ENCODE measurements around the gene GNAI1.
A peak's percentile ranks its signal among the peaks of the same experiment; 100 is the strongest.

GNAI1 gene

DNA sequence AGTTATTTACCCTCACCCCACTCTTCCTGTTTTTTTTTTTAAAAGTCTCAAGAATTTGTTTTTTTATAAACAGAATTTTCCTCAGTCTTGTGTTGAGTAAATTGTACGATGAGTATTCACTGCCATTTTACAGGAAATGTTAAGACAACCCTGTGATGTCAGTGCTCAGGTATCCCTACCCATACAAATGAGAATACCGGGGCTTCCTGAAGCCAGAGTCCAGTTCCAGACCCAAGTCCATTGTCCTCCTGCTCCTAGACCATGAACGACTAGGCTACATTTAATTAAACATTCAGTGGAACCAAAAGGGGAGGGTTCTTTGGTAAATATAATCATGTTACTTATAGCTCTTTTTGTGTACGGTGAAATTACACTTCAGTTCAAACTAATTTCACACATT, 79.2 kb downstream of the GNAI1 start:
- DNase-seq (ENCODE audit: low spot score): no peak

DNA sequence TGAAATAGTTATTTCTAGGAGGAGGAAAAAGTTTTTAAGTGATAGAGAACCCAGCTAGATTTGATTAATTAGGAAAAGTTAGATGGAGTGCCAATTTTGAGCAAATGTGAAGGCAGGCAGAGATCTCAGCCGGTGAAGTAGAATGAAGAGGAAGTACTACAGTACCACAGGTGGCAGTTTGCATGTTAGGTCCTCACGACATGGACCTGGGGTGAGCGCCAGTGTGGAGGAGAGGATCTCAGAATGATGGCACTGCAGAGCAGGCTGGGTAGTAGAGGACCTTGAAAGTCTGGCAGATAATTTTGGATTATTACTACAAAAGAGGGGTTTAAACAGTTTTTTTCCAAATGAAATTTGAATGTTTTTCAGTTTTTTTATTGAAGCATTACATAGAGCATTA, 81.1 kb downstream of the GNAI1 start:
- DNase-seq (ENCODE audit: low spot score): no peak

DNA sequence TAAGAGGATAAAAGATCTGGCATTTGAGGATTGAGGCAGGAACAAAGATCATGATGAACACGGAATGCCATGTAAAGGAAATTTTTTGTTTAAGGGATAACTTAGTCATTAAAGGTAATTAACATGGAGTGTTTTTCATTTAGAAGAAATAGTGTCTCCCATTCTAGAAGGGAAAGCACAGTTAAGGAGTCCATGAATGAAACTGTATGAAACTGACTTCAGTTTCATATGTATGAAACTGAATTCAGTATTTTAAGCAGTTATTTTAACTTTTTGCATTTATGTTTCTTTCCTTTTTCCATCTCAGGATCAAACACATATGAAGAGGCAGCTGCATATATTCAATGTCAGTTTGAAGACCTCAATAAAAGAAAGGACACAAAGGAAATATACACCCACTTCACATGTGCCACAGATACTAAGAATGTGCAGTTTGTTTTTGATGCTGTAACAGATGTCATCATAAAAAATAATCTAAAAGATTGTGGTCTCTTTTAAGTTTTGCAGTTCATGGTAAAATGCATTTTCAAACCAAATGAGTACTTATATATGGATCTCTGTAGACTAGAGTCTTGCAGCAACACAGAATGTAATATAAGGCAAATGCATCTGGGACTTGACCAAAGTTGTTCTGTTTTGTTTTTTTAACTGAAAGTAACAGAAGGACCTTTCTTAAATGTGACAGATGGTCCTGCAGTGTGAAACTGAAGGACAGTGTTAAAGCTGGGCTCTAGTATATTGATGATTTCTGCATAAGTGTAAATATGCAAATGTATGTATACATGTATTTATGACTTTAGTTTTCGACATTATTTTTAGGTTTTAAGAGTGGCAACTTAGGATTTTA, 82.6 kb downstream of the GNAI1 start:
- no peak for DNase-seq (ENCODE audit: low spot score)

DNA sequence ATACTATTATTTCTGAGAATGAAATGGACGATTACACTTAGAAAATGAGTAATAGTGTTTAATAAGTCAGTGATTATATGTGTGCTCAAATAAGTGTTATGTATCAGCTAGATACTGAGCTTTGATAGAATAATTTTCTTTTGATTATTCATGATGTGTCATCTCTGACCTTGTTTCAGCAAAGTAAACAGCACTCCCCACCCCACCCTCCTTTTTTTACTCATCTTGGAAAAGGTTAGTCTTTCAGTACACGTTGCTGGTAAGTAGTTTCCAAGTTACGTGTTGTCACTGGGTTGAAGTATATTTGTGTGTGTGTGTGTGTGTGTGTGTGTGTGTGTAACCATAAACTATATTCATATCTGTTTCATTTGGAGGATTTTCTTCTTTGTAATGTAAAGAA, 84.1 kb downstream of the GNAI1 start:
- peak; percentile 32 for DNase-seq (ENCODE audit: low spot score)

DNA sequence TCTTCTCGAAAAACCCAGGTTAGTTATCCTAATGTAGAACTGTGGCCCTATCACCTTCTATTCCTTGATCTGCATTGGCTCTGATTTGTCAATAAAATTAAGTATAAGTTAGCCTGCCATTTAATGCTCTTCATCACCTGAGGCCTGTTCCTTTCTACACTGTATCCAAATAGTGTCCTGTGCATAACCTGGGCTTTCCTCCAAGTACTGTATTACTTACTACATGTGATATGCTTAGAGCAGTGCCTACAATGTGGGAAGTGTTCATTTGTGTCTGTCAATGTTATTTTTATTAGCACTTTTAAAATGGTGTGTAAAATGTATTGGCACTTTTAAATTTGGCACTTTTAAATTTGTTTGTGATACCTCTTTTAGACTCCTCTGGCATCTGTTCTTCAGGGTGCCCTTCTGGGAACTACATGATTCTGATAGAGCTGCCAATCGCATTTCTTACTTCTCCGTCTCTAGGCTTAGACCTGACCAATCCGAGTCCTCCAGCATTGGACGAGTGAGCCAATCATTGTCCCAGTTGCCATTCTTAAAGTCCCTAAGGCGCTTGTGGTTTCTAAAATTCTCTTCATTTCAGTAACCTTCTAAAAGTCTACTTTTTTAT, 85.5 kb downstream of the GNAI1 start:
- no peak for DNase-seq (ENCODE audit: low spot score)

DNA sequence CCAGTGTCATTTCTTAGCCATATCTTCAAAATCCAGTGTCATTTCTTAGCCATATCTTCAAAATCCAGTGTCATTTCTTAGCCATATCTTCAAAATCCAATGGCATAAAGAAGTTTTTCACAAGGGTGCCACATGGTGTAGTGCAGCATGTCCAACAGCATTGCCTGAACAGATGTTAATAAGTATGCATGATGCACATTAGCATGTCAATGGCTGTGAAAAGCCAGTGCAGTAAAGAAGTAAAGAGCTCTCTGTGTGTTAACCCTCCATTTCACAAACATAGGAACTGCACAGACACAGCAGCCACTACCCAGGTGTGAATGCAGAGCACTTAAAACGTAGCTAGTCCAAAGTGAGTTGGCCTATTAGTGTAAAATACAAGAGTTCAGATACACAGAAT, 89.8 kb downstream of the GNAI1 start:
- DNase-seq (ENCODE audit: low spot score): no peak

DNA sequence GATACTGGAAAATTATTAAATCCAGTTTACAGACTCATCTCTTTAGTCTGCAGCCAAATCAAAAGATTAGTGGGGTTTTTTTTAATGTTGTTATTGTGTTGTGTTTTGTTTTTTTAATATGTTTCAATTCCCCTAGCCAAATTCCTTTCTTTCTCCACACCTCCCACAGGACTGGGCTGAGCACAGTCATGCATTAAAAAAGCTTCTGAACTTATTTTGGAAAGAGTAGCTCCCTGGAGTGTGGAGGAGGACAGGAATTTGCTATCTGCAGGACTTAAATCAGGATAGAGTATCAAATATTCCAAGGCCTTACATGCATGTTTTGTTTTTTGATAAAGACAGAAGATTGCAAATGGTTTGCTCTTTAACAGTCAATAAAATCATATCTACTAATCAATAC, 90.7 kb downstream of the GNAI1 start:
- no peak for DNase-seq (ENCODE audit: low spot score)

DNA sequence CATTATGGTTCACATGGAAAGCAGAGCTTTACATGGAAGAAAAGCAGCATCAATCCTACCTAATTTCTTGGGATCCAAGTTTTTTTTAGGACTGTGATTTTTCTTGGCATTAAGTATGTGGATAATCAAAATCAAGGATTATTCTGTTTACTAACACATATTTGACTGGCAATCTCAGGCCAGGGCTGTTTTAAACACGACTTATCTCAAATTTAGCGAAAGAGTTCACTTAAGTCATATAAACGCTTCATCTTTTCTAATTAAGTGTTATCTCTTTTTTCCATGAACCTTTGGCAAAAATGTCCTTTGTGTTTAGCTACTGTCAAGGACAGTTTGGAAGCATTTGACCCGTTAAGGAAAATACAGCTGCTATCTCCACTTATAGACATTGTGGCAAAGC, 92.0 kb downstream of the GNAI1 start:
- no peak for DNase-seq (ENCODE audit: low spot score)

DNA sequence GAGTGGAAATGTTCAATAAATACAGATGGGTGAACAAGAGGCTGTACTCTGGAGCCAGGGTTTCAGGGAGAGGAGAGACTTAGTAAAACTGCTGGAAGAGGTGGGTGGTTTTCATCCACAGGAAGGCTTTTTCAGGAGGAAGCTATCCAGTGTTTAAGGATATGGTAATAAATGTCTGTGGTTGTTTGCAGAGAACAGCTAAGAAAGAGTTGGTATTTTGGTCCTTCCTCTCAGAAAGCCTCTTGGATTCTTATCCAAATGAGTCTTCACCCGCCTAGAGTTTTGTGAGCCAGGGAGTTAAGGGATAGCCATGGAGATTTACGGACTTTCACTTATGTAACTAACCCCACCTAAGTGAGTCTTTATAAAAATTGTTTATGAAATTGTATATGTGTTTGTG, 95.7 kb downstream of the GNAI1 start:
- DNase-seq (ENCODE audit: low spot score): no peak

DNA sequence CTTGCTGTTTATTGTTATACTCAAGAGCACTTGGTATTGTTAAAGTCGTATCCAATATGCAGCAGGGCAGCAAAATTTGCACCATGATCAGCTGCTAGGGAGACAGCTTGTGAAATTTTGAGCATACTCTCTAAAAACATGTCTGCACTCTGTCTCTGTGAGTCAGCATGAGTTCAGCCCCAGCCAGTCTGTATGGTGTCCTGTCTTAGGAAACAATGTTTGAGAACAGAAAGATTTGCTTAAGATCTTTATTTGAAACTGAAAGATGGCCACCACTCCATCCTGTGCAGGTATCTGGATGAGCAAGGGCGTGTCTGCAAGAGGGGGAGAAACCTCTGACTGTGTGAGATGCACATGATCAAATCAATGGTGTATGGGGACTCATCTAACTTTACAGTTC, 97.1 kb downstream of the GNAI1 start:
- DNase-seq (ENCODE audit: low spot score): no peak

DNA sequence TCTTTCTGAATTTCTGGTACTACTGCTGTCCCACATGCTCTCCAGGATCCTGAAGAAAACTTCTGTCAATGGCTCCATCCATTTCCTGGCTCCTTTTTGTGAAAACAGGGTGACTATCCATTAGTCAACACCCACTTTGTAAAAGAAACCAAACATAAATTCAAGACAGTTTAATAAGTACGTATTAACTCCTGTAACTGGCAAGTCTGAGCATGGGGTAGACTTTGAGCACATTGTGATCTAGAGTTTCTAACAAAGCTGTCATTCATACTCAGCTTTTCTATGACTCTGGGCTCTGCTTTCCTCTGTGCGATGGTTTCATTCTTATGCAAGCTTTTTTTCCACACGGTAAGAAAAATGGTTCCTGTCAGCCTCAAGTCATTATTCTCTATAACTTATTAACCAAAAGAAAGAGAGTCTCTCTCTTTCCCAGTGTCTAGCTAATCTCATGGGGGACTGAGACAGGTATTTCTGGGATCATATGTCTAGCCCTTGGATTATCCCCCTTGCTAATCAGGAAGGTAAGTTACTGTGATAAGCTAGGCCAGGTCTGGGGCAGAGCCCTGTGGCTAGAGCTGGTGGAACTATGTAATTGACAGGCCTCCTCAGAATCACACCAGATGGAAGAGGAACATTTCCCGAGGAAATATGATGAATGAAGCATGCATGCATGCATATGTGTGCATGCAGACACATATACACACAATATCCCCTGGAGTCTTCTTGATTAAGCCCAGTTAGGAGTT, 98.5 kb downstream of the GNAI1 start:
- no peak for DNase-seq (ENCODE audit: low spot score)

DNA sequence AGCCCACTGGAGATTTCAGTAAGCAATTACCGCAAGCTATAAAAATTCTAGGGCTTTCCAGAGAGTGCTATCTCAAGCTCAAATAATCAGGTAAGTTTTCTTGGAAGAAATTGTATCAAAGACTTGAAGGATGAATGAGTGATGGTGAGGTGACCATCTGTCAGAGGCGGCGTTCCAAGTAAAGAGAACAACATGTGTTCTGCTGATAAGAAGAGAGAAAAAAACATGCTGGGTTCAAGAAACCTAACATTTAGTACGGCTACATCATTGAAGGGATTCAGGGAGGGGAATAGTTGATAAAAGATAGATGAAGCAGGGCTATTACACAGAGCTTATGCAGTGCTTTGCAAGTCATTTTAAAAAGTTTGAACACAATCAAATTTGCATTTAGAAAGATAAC, 100.7 kb downstream of the GNAI1 start:
- DNase-seq (ENCODE audit: low spot score): no peak

DNA sequence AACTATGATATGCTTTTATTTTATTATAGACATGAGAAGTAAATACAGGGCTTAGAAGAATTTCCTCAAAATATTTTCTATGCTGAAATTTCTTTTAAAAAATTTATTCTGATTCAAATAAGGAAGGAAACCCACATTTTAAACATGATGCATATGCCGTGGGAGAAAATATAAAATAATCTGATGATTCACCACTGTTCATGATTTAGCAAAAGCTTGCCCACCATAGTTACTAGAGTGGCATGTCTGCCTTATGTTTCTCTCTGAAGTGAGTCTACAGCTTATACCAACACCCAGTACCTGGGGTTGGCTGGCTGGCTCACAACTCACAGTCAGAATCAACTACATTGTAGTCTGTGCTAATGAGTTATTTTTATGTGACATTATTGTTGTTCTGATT, 102.0 kb downstream of the GNAI1 start:
- no peak for DNase-seq (ENCODE audit: low spot score)

DNA sequence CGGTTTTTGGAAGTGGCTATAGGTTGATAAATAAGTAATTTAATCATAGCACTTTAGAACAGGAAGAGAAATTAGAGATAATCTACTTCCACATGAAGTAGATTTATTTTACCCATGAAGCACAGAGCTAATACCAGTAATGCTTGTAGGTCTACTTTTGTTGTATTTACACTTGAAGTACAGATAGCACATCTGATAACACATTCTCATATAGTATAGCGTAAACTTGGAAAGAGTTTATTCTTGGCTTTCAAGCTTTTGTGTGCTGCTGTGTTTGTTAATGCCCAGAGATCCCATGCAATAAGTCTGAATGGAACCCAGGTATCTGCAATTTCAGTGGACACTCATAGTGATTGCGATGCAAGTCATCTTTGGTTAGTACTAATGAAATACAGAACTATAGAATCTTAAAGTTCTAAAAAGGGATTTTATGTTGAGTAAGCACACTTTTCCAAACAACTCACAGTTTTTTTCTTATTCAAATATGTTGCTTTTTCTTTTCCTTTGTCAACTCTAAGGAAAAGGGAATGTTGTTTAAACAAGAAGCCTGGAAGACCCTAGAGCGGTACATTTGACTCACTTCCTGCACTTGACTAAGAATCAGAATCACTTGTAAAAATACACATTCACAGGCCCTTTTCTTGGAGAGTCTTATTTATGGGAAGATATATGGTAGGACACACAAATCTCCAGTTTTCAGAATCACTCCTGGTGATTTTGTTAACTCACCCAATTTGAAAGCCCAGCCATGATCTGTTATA, 105.8 kb downstream of the GNAI1 start:
- DNase-seq (ENCODE audit: low spot score): no peak

DNA sequence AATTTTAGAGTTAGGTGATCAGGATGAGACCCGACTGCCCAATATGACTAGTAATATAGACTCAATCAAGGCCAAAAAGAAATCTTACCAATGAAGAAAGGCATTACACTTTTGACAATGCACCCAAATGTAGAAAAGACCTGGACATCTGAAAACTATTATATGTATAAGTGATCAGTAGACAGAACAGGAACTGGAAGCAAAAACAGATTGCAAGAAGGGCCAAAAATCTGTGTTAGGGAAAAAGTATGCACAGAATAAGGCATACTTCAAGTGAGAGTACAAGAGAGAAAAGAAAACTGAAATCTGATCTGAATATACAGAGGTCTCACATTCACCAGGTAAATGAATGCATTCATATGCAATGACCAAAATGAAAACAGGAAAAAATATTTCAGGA, 107.0 kb downstream of the GNAI1 start:
- no peak for DNase-seq (ENCODE audit: low spot score)

DNA sequence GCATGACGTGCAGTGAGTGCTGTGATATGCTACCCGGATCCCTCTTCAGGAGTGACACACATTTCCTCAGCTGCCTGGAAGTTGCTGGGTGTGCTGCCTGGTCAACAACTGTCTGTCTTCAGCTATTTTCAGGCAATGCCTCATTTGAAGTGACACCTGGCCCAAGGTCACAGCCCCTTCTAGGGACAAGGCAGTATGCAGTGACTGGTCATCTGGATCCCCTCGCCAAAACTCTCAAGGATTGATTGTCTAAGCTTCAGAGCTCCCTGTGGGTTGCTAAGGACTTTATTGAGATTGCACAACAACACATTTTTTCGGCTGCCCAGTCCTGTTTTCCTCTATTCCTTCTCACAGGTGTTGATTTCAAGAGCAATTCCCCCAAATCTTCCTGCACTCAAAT, 108.8 kb downstream of the GNAI1 start:
- DNase-seq (ENCODE audit: low spot score): no peak

DNA sequence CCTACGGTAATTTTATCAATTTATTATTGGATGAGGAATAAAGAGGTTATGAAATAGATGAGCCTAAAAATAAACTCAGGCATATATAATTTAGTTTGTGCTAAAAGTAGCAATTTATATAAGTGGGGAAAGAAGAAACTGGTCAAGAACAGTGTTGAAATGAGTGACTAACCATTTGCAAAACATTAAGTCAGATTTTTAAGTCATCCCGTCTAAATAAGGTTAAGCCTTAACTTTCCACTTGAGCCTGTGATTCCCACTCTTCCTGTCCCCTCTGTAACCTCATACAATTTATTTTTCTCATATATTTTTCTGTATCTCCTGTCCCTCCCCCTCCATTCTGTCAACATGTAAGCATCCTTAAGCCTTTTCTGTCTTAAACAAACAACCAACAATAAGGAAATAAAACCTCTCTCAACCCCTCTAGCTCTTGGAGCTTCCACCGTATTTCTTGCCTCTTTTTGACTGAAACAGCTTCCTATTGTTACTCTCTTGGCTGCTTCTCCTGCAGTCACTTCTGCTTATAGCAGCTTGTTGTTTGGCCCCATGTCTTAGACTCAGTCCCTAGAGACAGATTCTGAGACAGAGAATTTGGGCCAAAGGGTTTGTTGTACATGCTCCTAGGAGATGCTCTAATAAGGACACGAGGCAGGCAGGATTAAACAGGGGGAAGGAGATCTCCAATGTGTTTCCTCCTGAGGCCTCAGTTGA, 109.7 kb downstream of the GNAI1 start:
- no peak for DNase-seq (ENCODE audit: low spot score)

DNA sequence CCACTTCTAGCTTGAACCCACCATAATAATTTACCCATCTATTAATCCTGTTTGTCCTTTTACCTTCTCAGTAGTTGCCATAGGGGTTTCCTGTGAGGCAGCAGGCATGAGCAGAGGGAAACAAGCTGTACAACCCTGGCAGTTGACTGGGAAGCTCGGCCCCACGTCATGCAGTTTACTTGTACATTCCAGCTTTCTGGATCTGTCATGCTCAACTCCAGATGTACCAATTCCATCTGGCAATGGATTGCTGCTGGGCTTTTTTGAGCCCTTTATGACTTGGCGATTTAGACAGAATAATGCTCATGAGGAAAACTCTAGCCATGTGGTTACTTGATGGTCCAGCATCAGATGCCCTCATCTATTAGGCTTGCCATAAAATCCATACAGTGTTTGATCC, 112.5 kb downstream of the GNAI1 start:
- DNase-seq (ENCODE audit: low spot score): no peak

DNA sequence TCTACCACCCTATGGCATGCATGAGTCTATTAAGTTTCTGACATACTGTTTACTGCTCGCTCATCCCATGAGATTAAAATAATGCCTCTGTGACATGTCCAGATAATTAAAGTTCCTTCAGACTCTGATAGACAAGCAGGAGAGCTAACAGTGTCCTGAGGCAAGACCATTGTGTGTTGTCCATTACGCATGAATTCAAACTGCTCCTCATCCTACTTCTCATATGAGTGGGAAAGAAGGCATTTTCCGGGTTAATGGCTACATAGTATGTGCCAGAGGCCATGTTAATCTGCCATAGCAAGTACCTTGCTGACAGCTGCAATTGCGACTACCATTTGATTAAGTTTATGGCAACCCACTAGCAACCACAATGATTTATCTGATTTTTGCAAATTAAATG, 113.3 kb downstream of the GNAI1 start:
- no peak for DNase-seq (ENCODE audit: low spot score)

DNA sequence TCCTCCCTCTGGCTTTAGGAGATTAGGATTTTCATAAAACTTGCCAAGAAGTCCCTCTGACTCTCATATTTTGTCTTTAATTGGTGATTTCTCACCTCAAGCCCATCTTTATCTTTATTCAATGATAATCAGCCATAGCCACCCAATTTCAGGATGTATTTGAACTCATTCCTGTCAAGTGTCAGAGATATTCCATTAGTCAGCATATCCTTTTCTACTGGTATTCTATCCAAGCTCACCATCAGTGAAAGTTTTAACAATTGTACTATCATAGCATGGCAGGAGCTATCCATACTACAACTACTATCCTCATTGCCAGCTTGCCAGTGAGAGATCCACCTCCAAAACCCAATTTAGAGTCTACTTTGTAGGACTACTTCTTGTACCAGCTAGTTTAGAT, 114.6 kb downstream of the GNAI1 start:
- DNase-seq (ENCODE audit: low spot score): no peak

DNA sequence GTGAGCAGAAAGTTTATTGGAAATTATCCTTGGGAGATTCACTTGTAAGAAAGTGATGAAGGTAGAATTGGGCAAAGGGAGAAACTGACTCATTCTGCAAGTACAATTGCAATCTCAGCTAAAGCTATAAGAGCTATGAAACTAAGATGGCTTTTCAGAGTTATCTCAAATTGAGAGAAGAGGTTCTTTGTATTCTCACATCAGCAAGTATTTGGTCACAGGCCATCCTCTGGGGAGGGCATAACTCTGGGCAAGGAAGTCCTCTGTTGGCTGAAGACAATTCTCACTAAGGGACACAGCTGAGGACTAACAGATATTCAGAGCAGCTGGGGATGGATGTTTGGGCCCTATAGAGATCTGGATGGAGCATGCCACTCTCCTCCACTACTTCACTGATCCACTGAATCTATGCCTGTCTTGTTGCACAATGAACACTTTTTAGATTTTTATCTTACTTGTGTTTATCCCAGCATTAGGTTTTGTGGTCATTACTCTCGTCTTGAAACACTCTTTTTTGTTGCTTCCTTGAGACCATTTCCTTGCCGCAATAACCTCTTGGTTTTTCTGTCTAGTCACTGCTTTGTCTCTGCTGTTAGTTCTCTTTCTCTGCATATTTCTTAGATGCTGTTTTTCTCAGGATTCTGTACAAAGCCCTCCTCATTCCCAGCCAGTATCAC, 115.1 kb downstream of the GNAI1 start:
- DNase-seq (ENCODE audit: low spot score): peak; percentile 13

Data from activated CD4-positive, alpha-beta T cell treated with anti-CD3 and anti-CD28 coated beads, Interleukin-2, Interleukin-4, amounts not matched to agents 100 ng/mL and 50 ng/mL, durations not matched to agents 16 hours and 8 hours (primary cell).